ENCODE results near the gene RRP8.

RRP8 gene

GRCh38 chr11:6557063-6557462 lies 46.4 kb downstream of the RRP8 start:
- no peaks in the 10 kb centered on the region for H3K27me3 ChIP-seq (ENCODE audit: control insufficient read depth, insufficient read depth, low read length)
- H3K27ac ChIP-seq (ENCODE audit: low read length) = no peak overlapping the region
- no peak overlapping the region for H3K9ac ChIP-seq (ENCODE audit: low read length)
- no peaks in the 10 kb centered on the region for H3K4me1 ChIP-seq (ENCODE audit: control insufficient read depth, low read depth, low read length)
- H3K4me3 ChIP-seq (ENCODE audit: low read length) = no peak overlapping the region
- no peaks in the 10 kb centered on the region for H3K36me3 ChIP-seq (ENCODE audit: control insufficient read depth, low read depth, low read length)
- H3K9me3 ChIP-seq (ENCODE audit: control insufficient read depth, low read depth, low read length) = no peaks in the 10 kb centered on the region

- Histone ChIP-seq H3K4me3 (ENCODE audit: low read length) (no peak overlapping the region), H3K4me1 (ENCODE audit: control insufficient read depth, low read depth, low read length) (no peaks in the 10 kb centered on the region), H3K27me3 (ENCODE audit: control insufficient read depth, insufficient read depth, low read length) (no peaks in the 10 kb centered on the region), H3K9ac (ENCODE audit: low read length) (no peak overlapping the region), H3K9me3 (ENCODE audit: control insufficient read depth, low read depth, low read length) (no peaks in the 10 kb centered on the region), H3K36me3 (ENCODE audit: control insufficient read depth, low read depth, low read length) (no peaks in the 10 kb centered on the region), H3K27ac (ENCODE audit: low read length) (no peak overlapping the region)
Observed at GRCh38 chr11:6556139-6556949, 47.1 kb downstream of the RRP8 start.

DNA sequence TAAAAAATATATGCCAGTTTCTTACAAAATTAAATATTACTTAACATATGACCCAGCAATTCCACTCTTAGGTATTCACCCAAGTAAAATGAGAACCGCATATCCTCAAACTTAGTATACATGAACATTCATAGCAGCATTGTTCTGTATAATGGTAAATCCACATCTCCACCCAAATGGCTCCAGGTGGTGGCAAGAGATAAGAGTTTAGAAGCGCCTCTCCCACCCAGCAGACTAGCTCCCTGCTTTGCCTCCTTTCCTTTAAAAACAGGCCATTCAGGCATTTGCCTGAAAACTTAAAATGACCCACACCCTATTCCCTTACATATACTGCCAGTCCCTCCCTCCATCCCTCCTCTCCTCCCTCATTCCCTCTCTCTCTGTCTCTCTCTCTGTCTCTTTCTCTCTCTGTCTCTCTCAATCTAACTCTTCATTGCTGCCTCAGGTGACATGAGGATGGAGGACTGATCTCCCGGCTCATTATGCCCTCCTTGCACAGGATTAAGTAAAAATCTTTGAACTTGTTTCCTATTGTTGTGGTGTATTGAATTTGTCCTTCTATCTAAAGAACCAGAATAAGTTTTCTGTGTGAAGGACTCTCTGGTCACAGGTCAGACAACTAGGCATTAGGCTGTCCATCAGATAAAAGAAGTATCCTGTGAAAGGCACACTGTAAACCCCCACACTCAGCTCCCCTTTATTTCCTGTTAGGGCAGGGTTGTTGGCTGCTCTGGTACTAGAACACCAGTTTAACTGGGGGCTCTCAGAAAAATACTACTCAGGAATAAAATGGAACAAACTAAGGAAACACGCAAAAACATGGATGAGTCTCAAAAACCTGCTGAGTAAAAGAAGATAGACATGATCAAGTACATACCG lies 48.3 kb downstream of the RRP8 start:
- no peaks in the 10 kb centered on the region for H3K9me3 ChIP-seq (ENCODE audit: control insufficient read depth, low read depth, low read length)
- H3K4me1 ChIP-seq (ENCODE audit: control insufficient read depth, low read depth, low read length) = no peaks in the 10 kb centered on the region
- no peaks in the 10 kb centered on the region for H3K27me3 ChIP-seq (ENCODE audit: control insufficient read depth, insufficient read depth, low read length)
- no peak overlapping the region for H3K4me3 ChIP-seq (ENCODE audit: low read length)
- H3K9ac ChIP-seq (ENCODE audit: low read length) = no peak overlapping the region
- no peaks in the 10 kb centered on the region for H3K36me3 ChIP-seq (ENCODE audit: control insufficient read depth, low read depth, low read length)
- no peak overlapping the region for H3K27ac ChIP-seq (ENCODE audit: low read length)

- H3K27ac ChIP-seq (ENCODE audit: low read length) = no peak overlapping the region
- no peak overlapping the region for H3K9ac ChIP-seq (ENCODE audit: low read length)
- no peaks in the 10 kb centered on the region for H3K4me1 ChIP-seq (ENCODE audit: control insufficient read depth, low read depth, low read length)
- H3K36me3 ChIP-seq (ENCODE audit: control insufficient read depth, low read depth, low read length) = no peaks in the 10 kb centered on the region
- H3K27me3 ChIP-seq (ENCODE audit: control insufficient read depth, insufficient read depth, low read length) = no peaks in the 10 kb centered on the region
- no peak overlapping the region for H3K4me3 ChIP-seq (ENCODE audit: low read length)
- no peaks in the 10 kb centered on the region for H3K9me3 ChIP-seq (ENCODE audit: control insufficient read depth, low read depth, low read length)
Observed at GRCh38 chr11:6553634-6554033, 49.8 kb downstream of the RRP8 start.

- no peak overlapping the region for H3K9ac ChIP-seq (ENCODE audit: low read length)
- H3K36me3 ChIP-seq (ENCODE audit: control insufficient read depth, low read depth, low read length) = no peaks in the 10 kb centered on the region
- H3K4me3 ChIP-seq (ENCODE audit: low read length) = no peak overlapping the region
- H3K27ac ChIP-seq (ENCODE audit: low read length) = no peak overlapping the region
- H3K27me3 ChIP-seq (ENCODE audit: control insufficient read depth, insufficient read depth, low read length) = no peaks in the 10 kb centered on the region
- no peaks in the 10 kb centered on the region for H3K9me3 ChIP-seq (ENCODE audit: control insufficient read depth, low read depth, low read length)
- H3K4me1 ChIP-seq (ENCODE audit: control insufficient read depth, low read depth, low read length) = no peaks in the 10 kb centered on the region
Observed at GRCh38 chr11:6548641-6549040, 54.8 kb downstream of the RRP8 start.

DNA sequence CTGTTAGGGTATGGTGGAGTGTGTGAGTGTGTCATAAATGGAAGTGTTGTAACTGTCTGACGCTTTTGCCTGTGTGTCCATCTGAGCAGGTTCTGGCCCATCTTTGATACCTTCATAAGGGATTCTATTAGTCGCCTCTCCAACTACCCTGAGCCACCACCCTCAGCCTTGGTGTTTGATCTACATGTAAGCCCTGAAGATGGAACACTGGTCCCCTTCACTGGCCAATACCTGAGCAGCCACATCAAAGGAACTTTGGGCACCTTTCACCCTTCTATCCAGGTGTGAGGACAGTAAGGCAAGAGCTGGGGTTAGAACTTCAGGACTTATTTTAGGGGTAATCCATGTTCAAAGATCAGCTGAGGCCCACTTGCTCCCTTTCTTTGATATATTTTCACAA lies 55.3 kb downstream of the RRP8 start:
- Histone ChIP-seq H3K9ac (ENCODE audit: low read length) (no peak overlapping the region), H3K36me3 (ENCODE audit: control insufficient read depth, low read depth, low read length) (no peaks in the 10 kb centered on the region)

DNA sequence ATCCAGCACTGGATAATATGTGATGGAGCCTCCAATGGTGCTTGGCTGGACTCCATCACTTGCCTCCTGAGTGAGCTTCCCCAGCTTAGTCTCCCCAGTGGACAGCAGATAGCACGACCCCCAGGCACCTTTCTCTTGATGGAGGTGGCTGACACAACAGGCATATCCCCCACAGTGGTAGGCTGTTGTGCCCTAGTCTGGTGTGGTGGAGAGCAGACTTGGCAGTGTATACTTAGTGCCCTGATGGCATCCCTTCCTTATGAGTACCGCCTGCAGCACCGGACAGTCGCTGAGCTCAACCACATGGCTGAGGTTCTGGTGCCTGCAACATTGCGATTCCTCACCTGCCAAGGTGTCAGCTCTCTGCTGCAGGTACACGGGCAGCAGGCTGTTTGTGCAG lies 56.2 kb downstream of the RRP8 start:
- no peak overlapping the region for H3K4me3 ChIP-seq (ENCODE audit: low read length)

More for the DNA sequence above, 55.3 kb downstream of the RRP8 start:
- no peaks in the 10 kb centered on the region for H3K4me1 ChIP-seq (ENCODE audit: control insufficient read depth, low read depth, low read length)
- H3K4me3 ChIP-seq (ENCODE audit: low read length) = no peak overlapping the region
- no peaks in the 10 kb centered on the region for H3K27me3 ChIP-seq (ENCODE audit: control insufficient read depth, insufficient read depth, low read length)
- H3K27ac ChIP-seq (ENCODE audit: low read length) = no peak overlapping the region
- no peaks in the 10 kb centered on the region for H3K9me3 ChIP-seq (ENCODE audit: control insufficient read depth, low read depth, low read length)

GRCh38 chr11:6546735-6547134 lies 56.7 kb downstream of the RRP8 start:
- Histone ChIP-seq H3K9ac (ENCODE audit: low read length) (no peak overlapping the region), H3K27ac (ENCODE audit: low read length) (no peak overlapping the region), H3K4me1 (ENCODE audit: control insufficient read depth, low read depth, low read length) (no peaks in the 10 kb centered on the region), H3K4me3 (ENCODE audit: low read length) (no peak overlapping the region), H3K9me3 (ENCODE audit: control insufficient read depth, low read depth, low read length) (no peaks in the 10 kb centered on the region), H3K27me3 (ENCODE audit: control insufficient read depth, insufficient read depth, low read length) (no peaks in the 10 kb centered on the region), H3K36me3 (ENCODE audit: control insufficient read depth, low read depth, low read length) (no peaks in the 10 kb centered on the region)

More for the DNA sequence above, 56.2 kb downstream of the RRP8 start:
- no peak overlapping the region for H3K9ac ChIP-seq (ENCODE audit: low read length)
- no peaks in the 10 kb centered on the region for H3K27me3 ChIP-seq (ENCODE audit: control insufficient read depth, insufficient read depth, low read length)
- no peaks in the 10 kb centered on the region for H3K4me1 ChIP-seq (ENCODE audit: control insufficient read depth, low read depth, low read length)
- no peak overlapping the region for H3K27ac ChIP-seq (ENCODE audit: low read length)
- no peaks in the 10 kb centered on the region for H3K9me3 ChIP-seq (ENCODE audit: control insufficient read depth, low read depth, low read length)
- H3K36me3 ChIP-seq (ENCODE audit: control insufficient read depth, low read depth, low read length) = no peaks in the 10 kb centered on the region

GRCh38 chr11:6545917-6546605 lies 57.4 kb downstream of the RRP8 start:
- no peak overlapping the region for H3K27ac ChIP-seq (ENCODE audit: low read length)
- H3K4me3 ChIP-seq (ENCODE audit: low read length) = no peak overlapping the region
- no peak overlapping the region for H3K9ac ChIP-seq (ENCODE audit: low read length)
- H3K27me3 ChIP-seq (ENCODE audit: control insufficient read depth, insufficient read depth, low read length) = no peaks in the 10 kb centered on the region
- H3K4me1 ChIP-seq (ENCODE audit: control insufficient read depth, low read depth, low read length) = no peaks in the 10 kb centered on the region
- no peaks in the 10 kb centered on the region for H3K9me3 ChIP-seq (ENCODE audit: control insufficient read depth, low read depth, low read length)
- no peaks in the 10 kb centered on the region for H3K36me3 ChIP-seq (ENCODE audit: control insufficient read depth, low read depth, low read length)
